ENCODE data around the gene CPLX3. TPM values are rescaled to one million over a fixed set of nuclear protein-coding genes. Genes with fewer than 3 reads are reported as not detected.

The CPLX3 gene
- total RNA-seq, 1 donor from 2014 or later = not detected

DNA sequence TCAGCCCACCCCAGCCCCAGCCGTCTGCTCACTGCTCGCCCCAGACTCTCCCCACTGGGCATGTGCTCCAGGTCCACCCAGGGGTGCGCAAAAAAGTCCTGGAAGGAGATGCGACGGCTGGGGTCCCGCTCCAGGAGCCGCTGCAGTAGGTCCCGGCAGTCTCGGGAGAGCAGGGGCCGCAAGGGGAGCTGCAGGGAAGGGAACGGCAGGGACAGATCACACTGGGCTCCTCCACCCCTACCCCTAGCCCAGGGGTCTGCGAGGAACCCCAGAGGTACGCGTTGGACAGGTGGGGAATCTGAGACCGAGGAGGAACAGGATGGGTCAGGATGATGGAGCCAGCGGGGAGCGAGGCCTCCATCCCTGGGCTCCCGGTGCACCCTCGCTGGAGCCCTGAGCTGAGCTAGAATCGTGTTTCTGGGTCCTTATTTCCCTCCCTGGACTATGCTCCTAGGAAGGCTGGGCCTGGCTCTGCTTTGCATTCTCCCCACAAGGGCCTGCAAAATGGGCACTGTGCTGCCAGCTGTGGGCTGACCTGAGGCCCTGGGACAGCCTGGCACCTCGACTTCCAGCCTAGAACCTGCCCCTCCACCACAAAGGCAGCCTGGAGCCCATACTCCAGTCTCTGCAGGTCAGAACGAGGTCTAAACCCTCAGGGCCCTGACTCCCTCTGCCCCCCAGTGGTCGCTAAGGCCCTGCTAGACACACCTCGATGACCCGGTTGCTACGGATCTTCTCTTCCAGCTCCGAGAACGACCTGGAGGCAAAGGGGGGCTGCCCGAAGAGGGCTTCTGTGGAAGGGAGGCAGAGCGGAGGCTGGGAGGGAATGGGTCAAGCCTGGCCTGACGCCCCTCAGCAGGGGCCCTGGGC lies 13.3 kb downstream of the CPLX3 start:
- TF ChIP-seq, protein P1, sequence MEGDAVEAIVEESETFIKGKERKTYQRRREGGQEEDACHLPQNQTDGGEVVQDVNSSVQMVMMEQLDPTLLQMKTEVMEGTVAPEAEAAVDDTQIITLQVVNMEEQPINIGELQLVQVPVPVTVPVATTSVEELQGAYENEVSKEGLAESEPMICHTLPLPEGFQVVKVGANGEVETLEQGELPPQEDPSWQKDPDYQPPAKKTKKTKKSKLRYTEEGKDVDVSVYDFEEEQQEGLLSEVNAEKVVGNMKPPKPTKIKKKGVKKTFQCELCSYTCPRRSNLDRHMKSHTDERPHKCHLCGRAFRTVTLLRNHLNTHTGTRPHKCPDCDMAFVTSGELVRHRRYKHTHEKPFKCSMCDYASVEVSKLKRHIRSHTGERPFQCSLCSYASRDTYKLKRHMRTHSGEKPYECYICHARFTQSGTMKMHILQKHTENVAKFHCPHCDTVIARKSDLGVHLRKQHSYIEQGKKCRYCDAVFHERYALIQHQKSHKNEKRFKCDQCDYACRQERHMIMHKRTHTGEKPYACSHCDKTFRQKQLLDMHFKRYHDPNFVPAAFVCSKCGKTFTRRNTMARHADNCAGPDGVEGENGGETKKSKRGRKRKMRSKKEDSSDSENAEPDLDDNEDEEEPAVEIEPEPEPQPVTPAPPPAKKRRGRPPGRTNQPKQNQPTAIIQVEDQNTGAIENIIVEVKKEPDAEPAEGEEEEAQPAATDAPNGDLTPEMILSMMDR (IDR thresholded peaks at IDR 0.05) = no peak
- H3K36me3 Mint-ChIP-seq (ENCODE audit: unreplicated experiment) = peaks cover 9% of the 10 kb centered on the region
- DNase-seq (ENCODE audit: extremely low spot score, unreplicated experiment) = no peak
- H3K4me1 Mint-ChIP-seq (ENCODE audit: unreplicated experiment) = peaks cover 20% of the 10 kb centered on the region
- H3K27me3 Mint-ChIP-seq (ENCODE audit: unreplicated experiment) = no peaks in the 10 kb centered on the region
- H3K4me3 Mint-ChIP-seq (ENCODE audit: unreplicated experiment) = no peak overlapping the region
- no peak overlapping the region for H3K27ac Mint-ChIP-seq (ENCODE audit: unreplicated experiment)
- no peaks in the 10 kb centered on the region for H3K9me3 Mint-ChIP-seq (ENCODE audit: unreplicated experiment)

DNA sequence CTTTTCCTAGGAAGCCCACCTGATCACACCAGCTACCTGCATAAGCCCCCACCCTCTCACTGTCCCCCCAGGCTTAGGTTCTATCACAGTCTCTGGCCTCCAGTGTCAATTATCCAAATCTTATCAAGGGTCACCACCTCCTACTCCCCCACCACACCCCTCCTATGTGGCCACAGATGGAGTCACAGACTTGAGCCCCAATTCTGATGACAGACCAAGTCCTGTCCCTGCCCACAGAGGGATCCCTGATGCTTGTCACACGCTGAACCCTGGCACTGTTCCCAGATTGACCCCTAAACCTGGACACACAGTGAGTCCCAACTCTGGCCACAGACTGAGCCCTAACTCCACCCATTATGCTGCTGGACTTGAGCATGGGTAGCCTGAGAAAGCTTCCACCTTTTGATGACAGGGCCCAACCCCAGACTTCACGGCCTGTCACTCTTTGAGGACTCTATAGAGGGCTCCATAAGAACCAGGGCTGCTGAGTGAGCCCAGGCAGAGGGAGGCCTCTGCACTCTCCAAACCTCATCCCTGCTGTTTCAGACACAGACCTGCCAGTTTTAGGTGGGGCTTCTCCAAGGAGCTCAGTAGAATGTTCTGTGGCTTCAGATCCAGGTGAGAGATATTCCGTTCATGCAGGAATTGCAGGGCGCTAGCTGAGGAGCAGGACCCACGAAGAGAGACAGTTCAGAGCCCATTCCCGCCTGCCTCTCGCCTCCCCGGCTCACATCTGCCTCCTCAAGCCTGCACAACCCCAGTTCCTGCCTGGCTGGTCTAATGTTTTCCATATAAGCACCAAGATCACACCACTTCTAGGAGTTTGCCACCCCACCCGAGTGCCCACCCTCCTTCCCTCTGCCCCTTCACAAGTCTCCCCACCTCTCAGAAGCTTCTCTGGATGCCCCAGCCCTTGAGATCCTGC lies 14.7 kb downstream of the CPLX3 start:
- H3K4me3 Mint-ChIP-seq (ENCODE audit: unreplicated experiment) = peak overlapping the region; percentile 56
- peaks cover 14% of the 10 kb centered on the region for H3K36me3 Mint-ChIP-seq (ENCODE audit: unreplicated experiment)

DNA sequence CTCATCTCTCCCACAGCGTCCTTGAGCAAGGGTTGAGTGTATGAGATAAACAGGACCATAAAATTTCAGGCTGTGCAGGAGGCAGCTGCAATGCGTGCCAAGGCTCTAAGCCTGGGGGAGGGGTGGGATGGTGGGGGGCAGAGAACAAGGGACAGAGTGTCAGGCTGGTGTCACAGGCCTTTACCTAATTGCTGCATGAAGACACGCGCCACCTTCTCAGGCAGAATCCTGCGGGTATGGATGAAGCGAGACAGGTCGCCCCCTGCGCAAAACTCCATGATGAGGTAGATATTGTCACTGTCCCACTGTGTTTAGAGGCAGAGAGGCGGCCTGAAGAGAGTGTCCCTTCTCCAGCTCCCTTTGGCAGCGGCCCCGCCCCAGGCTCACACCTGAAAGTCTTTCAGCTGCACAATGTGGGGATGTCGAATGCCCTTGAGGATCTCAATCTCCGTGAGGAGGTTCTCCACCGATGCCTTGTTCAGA lies 15.5 kb downstream of the CPLX3 start:
- Mint-ChIP-seq H3K27me3 (ENCODE audit: unreplicated experiment) (no peaks in the 10 kb centered on the region), H3K27ac (ENCODE audit: unreplicated experiment) (peak overlapping the region; percentile 44), H3K4me1 (ENCODE audit: unreplicated experiment) (peaks cover 20% of the 10 kb centered on the region)

More for the DNA sequence above, 14.7 kb downstream of the CPLX3 start:
- H3K27ac Mint-ChIP-seq (ENCODE audit: unreplicated experiment) = peak overlapping the region; percentile 44
- DNase-seq (ENCODE audit: extremely low spot score, unreplicated experiment) = no peak
- TF ChIP-seq, protein P1 (IDR thresholded peaks at IDR 0.05) = no peak
- H3K27me3 Mint-ChIP-seq (ENCODE audit: unreplicated experiment) = no peaks in the 10 kb centered on the region
- H3K4me1 Mint-ChIP-seq (ENCODE audit: unreplicated experiment) = peaks cover 20% of the 10 kb centered on the region
- no peaks in the 10 kb centered on the region for H3K9me3 Mint-ChIP-seq (ENCODE audit: unreplicated experiment)

DNA sequence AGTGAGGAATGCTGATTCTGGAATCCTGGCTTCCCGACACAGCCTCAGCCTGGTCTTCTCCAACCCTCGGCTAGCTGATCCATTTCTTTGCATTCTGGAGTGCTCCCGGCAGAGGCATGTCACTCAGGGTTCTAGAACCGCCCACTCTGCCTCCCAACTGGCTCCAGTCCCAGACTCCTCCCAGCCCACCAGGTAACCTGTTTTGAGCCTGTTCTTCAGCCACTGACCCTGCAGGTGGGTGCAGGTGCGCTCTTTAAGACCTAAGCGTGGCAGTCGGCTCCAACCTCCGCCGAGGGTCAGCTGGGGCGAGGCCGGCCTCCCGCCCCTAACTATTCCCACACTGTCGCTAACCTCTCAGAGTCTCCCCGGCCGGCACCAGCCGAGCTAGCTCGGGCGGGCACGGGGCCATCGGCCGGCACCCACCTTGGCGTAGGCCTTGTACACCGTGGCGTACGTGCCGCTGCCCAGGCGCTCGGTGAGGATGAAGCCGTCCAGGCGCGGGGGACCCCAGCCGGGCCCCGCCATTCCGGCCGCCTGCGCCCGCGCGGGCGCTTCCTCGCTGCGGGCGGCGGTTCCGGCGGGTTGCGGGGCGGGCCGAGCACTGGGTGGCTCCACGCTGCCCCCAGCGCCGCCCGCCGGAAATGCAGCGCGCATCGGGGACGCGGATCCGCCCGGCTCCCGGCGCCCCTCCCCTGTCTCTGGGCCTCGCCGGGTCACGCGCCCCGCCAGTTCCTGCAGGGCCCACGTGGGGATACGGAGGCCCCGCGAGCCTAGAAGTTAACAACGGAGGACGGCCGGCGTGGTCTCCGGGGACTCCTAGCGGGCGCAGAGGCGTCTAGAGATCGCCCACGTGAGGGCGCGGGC lies 16.4 kb downstream of the CPLX3 start, which contains the start of gene ULK3:
ULK3 (minus strand) TSS at position 576 of the 864 bp plus-strand sequence; CDS start at position 525, 51 bp downstream.
- Mint-ChIP-seq H3K36me3 (ENCODE audit: unreplicated experiment) (peaks cover 19% of the 10 kb centered on the region), H3K27me3 (ENCODE audit: unreplicated experiment) (no peaks in the 10 kb centered on the region), H3K27ac (ENCODE audit: unreplicated experiment) (peak within 1 kb of the TSS; percentile 94), H3K4me1 (ENCODE audit: unreplicated experiment) (peaks cover 20% of the 10 kb centered on the region), H3K9me3 (ENCODE audit: unreplicated experiment) (no peaks in the 10 kb centered on the region), H3K4me3 (ENCODE audit: unreplicated experiment) (peak within 1 kb of the TSS; percentile 91)
- TF ChIP-seq, protein P1 (IDR thresholded peaks at IDR 0.05) = peak; percentile 77
- DNase-seq (ENCODE audit: extremely low spot score, unreplicated experiment) = peak; percentile 97

More for the DNA sequence above, 15.5 kb downstream of the CPLX3 start:
- TF ChIP-seq, protein P1 (IDR thresholded peaks at IDR 0.05) = no peak
- Mint-ChIP-seq H3K36me3 (ENCODE audit: unreplicated experiment) (peaks cover 15% of the 10 kb centered on the region), H3K4me3 (ENCODE audit: unreplicated experiment) (peak overlapping the region; percentile 91), H3K9me3 (ENCODE audit: unreplicated experiment) (no peaks in the 10 kb centered on the region)
- no peak for DNase-seq (ENCODE audit: extremely low spot score, unreplicated experiment)
